CD4-positive, alpha-beta T cell treated with Interleukin-17A for 4 hours (primary cell): ENCODE measurements around the gene COL16A1.
"Not testable (repeated sequence)": the region's sequence is repeated elsewhere in the genome, so short reads cannot be mapped to it uniquely, and the experiment has no call there.

Experiments
- DNase-seq: peaks from one replicate; pipeline ENCODE4 v3.0.0-alpha.2; 2020; ENCODE audit warnings: mixed read lengths

COL16A1 gene

DNA sequence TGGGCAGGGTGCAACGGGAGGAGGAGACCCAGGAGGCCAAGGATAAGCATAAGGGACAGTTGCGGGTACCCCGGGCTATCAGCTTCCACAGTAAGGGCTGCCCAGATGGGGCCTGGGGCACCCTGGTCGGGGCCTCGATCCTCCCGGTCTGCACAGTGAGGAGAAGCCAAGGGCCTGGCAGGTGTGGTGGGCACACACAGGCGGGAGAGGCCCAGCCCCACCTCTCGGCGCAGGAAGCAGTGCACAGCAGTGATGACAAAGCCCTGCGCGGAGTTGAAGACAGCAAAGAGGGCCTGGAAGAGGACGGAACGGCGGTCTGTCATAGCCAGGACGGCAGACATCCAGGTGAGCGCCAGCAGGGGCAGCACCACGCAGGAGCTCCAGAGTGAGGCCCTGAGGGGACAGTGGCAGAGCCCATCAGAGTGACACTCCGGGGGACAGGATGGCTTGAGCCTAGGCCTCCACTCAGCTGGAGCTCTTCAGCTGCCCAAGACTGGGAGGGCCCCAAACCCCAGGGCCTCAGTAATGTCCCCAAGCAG lies 29.0 kb upstream of the COL16A1 start:
- DNase-seq: no peak

DNA sequence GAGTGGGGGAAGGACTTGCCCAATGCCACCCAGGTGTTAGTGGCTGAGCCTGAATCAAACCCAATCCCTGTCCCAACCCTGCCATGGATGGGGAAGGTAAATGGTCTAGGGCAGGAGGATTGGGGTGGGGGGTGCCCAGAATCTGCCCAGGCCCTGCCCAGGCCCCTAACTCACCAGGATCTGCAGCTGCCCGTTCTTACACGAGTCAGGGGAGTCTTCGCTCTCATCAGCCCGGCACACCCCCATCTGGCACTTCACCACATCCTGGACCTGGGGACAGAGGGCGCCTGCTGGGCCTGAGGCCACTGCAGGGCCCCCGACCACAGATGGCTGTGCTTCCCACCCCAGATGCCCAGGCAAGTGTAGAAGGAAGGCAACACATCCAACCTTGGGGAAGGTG lies 28.5 kb upstream of the COL16A1 start:
- no peak for DNase-seq

GRCh38 chr1:31731049-31731565 lies 27.3 kb upstream of the COL16A1 start:
- DNase-seq: no peak

GRCh38 chr1:31730336-31731048 lies 26.7 kb upstream of the COL16A1 start:
- DNase-seq: no peak

- no peak for DNase-seq
These were observed 24.0 kb upstream of the COL16A1 start for GRCh38 chr1:31727849-31728248.

GRCh38 chr1:31727195-31727594 lies 23.4 kb upstream of the COL16A1 start:
- no peak for DNase-seq

DNA sequence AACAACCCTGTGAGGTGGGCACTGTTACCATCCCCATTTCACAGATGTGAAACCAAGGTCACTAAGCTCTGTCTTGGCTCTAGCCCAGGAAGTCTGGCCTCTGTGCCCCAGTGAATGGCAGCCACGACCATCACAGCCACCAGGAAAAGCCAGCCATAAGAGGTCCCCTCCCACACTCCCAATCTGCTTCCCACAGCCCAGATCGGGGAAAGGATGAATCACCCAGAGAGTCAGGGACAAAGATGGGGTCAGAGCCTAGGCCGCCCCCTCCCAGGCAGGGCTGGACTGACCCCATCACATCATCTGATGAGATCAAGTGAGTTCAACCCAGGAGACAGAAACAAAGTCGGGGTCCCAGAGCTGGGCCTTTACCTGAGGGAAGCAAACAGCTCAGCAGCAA lies 22.9 kb upstream of the COL16A1 start:
- DNase-seq: no peak

- no peak for DNase-seq
These were observed 22.1 kb upstream of the COL16A1 start for GRCh38 chr1:31725777-31726535.

- DNase-seq: no peak
These were observed 21.3 kb upstream of the COL16A1 start for GRCh38 chr1:31725134-31725533.

DNA sequence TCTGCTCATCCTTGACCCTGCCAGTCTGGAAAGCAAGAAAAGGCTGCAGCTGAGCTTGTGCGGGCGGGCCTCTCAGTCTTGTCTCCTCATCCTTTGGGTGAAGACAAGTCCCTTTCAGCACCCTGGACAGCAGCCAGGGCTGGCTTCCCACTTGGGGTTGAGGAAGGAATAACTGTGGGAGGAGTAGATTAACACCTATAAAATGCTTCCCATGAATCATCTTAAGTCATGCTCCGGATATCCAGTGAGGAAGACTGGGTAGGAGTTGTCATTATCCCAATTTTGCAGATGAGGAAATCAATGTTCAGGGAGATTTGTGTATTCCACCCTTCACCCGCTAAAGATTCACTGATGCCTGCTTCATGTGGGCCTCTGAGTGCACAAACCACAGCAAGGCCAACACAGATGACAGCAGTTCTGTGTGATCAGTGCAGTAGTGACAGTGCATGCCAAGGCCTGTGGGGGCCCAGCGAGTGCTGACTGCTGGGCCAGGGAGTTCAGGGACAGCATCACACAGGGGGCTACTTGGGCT lies 20.1 kb upstream of the COL16A1 start:
- DNase-seq: peak; percentile 60

GRCh38 chr1:31718327-31718897 lies 14.6 kb upstream of the COL16A1 start:
- no peak for DNase-seq

- no peak for DNase-seq
These were observed 13.5 kb upstream of the COL16A1 start for GRCh38 chr1:31717341-31717740.

DNA sequence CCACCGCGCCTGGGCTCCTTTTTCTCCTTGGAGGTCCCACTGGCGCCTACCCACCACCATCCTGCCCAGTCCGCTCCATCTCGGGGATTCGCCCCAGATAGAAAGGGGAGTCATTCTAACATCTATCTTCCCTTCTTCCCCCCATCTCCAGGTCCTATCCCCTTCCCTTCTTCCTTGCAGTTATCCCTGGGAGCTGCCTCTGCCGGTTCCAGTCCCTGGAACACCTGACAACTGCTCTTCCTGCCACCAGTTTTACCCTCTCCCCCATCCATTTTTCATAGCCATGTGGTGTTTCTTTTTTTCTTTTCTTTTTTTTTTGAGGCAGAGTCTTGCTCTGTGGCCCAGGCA lies 12.0 kb upstream of the COL16A1 start:
- no peak for DNase-seq

GRCh38 chr1:31715087-31715872 lies 11.5 kb upstream of the COL16A1 start:
- peak; percentile 37 for DNase-seq

DNA sequence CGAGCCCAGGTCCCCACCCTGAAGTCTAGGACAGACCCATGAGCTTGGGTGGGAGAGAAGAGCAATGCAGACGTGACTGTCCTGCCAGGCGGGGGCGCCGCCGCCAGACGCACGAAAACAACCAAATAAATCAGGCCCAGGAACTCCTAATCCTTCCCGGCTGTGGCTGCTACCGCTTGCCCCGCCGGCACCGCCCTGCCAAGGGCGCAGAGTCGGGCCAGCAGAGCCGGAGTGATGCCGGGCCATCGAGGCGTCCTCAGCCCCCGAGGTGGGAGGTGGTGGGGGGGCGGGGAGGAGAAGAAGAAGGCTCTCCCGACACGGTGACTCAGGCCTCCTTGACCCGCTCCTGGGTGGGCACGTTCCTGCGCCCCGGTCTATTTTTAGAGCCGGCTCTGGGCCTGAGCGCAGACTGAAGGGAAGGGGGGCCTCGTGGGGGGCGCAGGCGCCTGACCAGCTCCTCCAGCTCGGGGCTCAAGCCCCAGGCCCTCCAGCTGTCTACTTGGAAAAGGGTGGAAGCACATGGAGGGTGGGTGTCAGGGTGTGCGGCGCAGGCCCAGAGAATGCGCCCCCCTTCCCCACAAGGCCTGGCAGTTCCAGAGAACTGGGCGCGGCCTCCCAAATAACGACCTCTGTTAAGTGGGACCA lies 10.7 kb upstream of the COL16A1 start:
- DNase-seq: peak; percentile 60

- no peak for DNase-seq
These were observed 8.8 kb upstream of the COL16A1 start for GRCh38 chr1:31712630-31713029.

- no peak for DNase-seq
These were observed 8.3 kb upstream of the COL16A1 start for GRCh38 chr1:31712068-31712467.

GRCh38 chr1:31708324-31708723 lies 4.5 kb upstream of the COL16A1 start:
- DNase-seq: no peak

DNA sequence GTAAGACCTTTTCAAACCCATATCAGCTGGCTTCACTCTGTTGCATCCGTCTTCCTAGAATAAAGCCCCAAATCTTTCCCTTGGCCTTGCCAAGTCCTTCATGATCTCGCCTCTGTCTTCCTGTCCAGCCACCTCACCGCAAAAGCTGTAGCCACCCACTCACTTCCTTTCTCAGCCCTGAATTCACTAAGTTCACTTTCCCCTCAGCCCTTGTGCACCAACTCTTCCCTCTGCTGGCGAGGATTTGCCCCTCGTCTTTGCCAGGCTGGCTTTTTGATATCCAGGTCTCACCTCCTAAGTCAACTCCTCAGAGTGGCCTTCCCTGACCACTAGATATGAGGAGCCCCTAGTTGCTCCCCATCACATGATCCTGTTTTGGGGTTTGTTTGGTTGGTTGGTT lies 3.9 kb upstream of the COL16A1 start:
- DNase-seq: no peak

- not testable (repeated sequence) for DNase-seq
These were observed 3.3 kb upstream of the COL16A1 start for GRCh38 chr1:31707059-31707600.

DNA sequence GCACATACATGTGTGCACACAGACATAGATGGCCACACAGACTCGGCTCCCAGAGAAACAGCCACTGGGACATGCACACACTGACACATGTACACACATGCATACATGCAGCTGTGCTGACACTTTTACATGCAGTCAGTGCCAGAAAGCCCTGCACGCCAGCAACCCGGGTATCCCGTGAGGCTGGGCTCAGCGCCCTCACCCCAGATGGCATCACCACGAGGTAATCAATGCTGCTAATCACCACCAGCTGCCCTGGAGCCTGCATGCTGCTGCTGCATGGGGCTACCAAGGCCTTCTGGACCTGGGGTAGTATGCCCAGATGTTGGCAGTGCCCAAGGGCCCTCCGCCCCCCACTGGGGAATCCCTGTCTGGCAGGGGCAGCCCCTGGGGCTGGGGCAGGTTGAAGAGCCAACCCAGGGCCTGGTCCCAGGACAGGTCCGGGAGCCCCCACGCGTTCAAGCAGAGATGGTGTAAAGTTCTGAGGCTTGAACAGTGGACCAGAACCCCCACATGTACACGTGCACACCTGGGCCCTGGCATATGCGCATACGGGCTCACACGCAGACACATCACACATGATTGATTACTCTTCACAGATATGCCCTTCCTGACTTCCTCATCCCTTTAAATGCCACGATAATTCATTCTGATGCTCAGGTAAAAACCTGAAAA lies 2.7 kb upstream of the COL16A1 start:
- no peak for DNase-seq
